ENCODE data around the gene ENPP3. TPM values are rescaled to one million over a fixed set of nuclear protein-coding genes. Genes with fewer than 3 reads are reported as not detected.

ENPP3 gene
- total and polyA plus RNA-seq, 9 of the 15 experiments (the other 6 are each of a cell fraction or from before 2014, with no cell fraction given): 14.0 to 32.8 (median 21.6) TPM

- no peak for TF ChIP-seq ZNF655 (CRISPR knock-in tag; IDR thresholded peaks at IDR 0.05)
- no peak for TF ChIP-seq MAZ (CRISPR knock-in tag; conservative IDR thresholded peaks at IDR 0.05 in 1 of 2, IDR thresholded peaks at IDR 0.05 in 1 of 2)
These were observed 7.5 kb upstream of the ENPP3 start (continued) for GRCh38 chr6:131629651-131630050.

GRCh38 chr6:131631625-131632289 is 5.3 kb upstream of the ENPP3 start:
- H4K20me1 ChIP-seq (replicated peaks; ENCODE audit: control insufficient read depth, insufficient read depth, low read length): no peaks in the 10 kb centered on the region
- H3K79me2 ChIP-seq (ENCODE audit: control insufficient read depth, insufficient read depth, low read length): peaks cover 12% of the 10 kb centered on the region
- POLR2A ChIA-PET: interaction anchor here (0.6 kb wide), 1 partner anchor 545 kb away, joined by 3 read pairs; no protein-coding TSS in a partner anchor
- peak overlapping the region; percentile 43; the same call in 1 of the 2 replicates for H2AFZ ChIP-seq (ENCODE audit: low read depth, low read length)
- FAIRE-seq (no peak), ATAC-seq (no peak), DNase-seq (ENCODE audit: extremely low read depth in 1 of 4, low spot score in 3 of 4) (no peak)
- BruUV-seq (replicated peaks): no TSS peak
- H3K9me3 ChIP-seq (replicated peaks; ENCODE audit: control insufficient read depth, insufficient read depth, low read depth, low read length): no peaks in the 10 kb centered on the region
- H3K36me3 ChIP-seq (ENCODE audit: control insufficient read depth, insufficient read depth, low read length): peaks cover under 1% of the 10 kb centered on the region; the same call in 1 of the 3 replicates
- CTCF ChIA-PET (ENCODE audit: low intra/inter-chr PET ratio): no interaction called here
- no peak overlapping the region for H3K4me2 ChIP-seq (ENCODE audit: insufficient read depth, low read length)
- no peaks in the 10 kb centered on the region for H3K9me1 ChIP-seq (ENCODE audit: control insufficient read depth, insufficient read depth, low read length)
- H3K27me3 ChIP-seq (ENCODE audit: control insufficient read depth in 2 of 2, insufficient read depth in 2 of 2, low read length in 2 of 2): no peaks in the 10 kb centered on the region
- peaks cover 0 to 13% of the 10 kb centered on the region in 2 experiments; a peak in 3 of 5 replicates for H3K4me1 ChIP-seq (replicated peaks in 1 of 2; ENCODE audit: control insufficient read depth in 2 of 2, insufficient read depth in 2 of 2, low read length in 2 of 2)
- 71% methylated on average over 3 of the region's 3 CpGs for WGBS (ENCODE audit: insufficient coverage, low coverage, missing lambda C conversion rate)
- H3K4me3 ChIP-seq: no peak overlapping the region
- H3K27ac ChIP-seq (ENCODE audit: extremely low read depth, low read depth, low read length): no peak overlapping the region
- in situ Hi-C loops (cut with MboI) (loop anchor here (25.0 kb wide), 1 partner anchor 1181 kb away; the partner anchor contains the start of gene RPS12), intact Hi-C loops (cut with micrococcal nuclease) (no loop called here)
- no peak overlapping the region for H3K9ac ChIP-seq (ENCODE audit: insufficient read depth in 1 of 2, low read depth in 2 of 2, low read length in 2 of 2)
- TF ChIP-seq BCL6 (CRISPR knock-in tag; IDR thresholded peaks at IDR 0.05) (no peak), CXXC5 (CRISPR knock-in tag; IDR thresholded peaks at IDR 0.05) (no peak), E4F1 (CRISPR knock-in tag; IDR thresholded peaks at IDR 0.05; ENCODE audit: borderline replicate concordance) (no peak)
